ENCODE measurements around the gene LGMN.

The LGMN gene

DNA sequence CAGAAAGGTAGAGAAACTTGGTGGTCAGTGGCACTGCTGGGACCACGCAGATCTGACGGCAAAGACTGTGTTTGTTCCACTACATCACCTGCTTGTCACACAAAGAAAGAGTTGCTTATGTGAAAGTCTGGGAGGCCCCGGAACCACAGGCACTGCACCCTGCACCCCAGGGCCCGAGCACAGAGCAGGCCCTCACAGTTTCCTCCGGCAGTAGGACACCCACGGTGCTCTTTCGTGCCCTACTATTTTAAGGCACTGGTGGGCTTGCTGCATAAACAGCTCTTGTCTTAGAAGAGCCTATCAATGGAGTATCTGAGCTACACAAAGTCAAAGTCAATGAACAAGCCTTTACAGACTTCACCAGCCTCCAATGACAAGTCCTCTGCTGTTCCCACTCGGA is 8.0 kb downstream of the LGMN start:
- H3K9ac ChIP-seq (ENCODE audit: low read length in 2 of 2), result no peak overlapping the region
- no peak overlapping the region for H3K27ac ChIP-seq (ENCODE audit: low read length)
- peaks cover 2% of the 10 kb centered on the region for H3K4me1 ChIP-seq (ENCODE audit: control insufficient read depth, insufficient read depth, low read length)
- no peaks in the 10 kb centered on the region for H3K27me3 ChIP-seq (ENCODE audit: control insufficient read depth in 1 of 2, insufficient read depth in 2 of 2, low read length in 2 of 2)
- no peak overlapping the region for H3K4me3 ChIP-seq (ENCODE audit: low read length in 2 of 2)
- no peaks in the 10 kb centered on the region for H3K9me3 ChIP-seq (ENCODE audit: control insufficient read depth in 2 of 2, low read length in 2 of 2)
- H3K36me3 ChIP-seq (ENCODE audit: control insufficient read depth in 2 of 2, insufficient read depth in 2 of 2, low read length in 2 of 2), result peaks cover 5 to 6% of the 10 kb centered on the region in 2 donors

DNA sequence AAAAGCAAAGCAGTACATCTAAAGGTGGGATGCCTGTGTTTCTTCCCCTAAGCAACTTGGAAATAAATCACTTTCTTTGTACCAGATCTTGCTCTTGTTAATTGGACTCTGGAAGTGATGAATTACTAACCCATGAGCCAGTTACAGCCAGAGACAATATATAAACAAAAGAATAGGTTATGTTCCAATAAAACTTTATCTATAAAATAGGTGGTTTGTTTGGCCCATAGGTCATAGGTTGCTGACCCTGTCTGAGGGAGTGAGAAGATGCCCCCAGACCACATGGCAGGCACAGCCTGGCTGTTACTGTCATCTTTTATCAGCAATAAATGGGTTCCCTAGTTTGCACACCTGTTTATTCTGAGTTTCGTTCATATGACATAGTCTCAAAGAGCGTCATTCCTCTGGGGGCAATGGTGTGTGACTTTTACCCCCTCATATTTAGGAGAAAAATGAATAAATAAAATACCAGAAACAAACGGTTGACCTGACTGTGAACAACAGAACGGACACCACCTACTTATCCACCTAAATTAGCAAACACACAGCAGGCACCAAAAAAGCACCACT is 10.7 kb downstream of the LGMN start:
- Histone ChIP-seq H3K27ac (ENCODE audit: low read length) (no peak overlapping the region), H3K36me3 (ENCODE audit: control insufficient read depth in 2 of 2, insufficient read depth in 2 of 2, low read length in 2 of 2) (peaks cover 5 to 6% of the 10 kb centered on the region in 2 donors), H3K27me3 (ENCODE audit: control insufficient read depth in 1 of 2, insufficient read depth in 2 of 2, low read length in 2 of 2) (no peaks in the 10 kb centered on the region), H3K9me3 (ENCODE audit: control insufficient read depth in 2 of 2, low read length in 2 of 2) (no peaks in the 10 kb centered on the region), H3K4me1 (ENCODE audit: control insufficient read depth, insufficient read depth, low read length) (peaks cover 2% of the 10 kb centered on the region), H3K4me3 (ENCODE audit: low read length in 2 of 2) (no peak overlapping the region), H3K9ac (ENCODE audit: low read length in 2 of 2) (no peak overlapping the region)

DNA sequence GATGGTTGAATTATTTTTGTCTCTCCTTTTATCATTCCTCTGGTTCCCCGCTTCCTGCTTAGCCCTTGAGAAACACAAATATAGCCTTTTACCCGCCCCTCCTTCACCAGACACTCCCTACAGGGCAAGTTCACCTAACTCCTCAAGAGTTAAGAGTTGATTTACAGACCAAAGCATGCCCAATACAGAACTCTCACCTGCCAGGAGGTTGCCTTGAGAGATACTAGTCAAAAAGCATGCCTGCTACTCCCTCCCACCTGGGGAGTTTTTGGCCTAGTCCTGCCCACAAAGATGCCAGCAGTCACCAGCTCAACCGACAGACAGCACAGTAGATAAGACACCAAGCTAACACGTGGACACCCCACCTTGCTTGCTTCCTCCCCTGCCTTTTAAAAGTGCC is 11.2 kb downstream of the LGMN start:
- Histone ChIP-seq H3K9ac (ENCODE audit: low read length in 2 of 2) (no peak overlapping the region), H3K4me1 (ENCODE audit: control insufficient read depth, insufficient read depth, low read length) (peaks cover 2% of the 10 kb centered on the region)

DNA sequence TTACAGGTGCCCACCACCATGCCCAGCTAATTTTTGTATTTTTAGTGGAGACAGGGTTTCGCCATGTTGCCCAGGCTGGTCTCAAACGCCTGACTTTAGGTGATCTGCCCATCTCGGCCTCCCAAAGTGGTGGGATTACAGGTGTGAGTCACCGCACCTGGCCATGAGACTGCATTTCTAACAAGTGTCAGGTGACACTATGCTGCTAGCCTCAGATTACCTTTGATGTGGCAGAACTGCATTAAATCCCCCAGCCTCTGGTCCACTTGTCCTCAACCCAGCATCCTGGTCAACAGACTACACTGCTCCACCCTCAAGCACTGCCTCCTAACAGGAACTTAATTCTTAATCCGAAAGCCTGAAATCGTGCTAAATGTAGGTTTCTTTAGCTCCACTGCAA is 13.1 kb downstream of the LGMN start:
- Histone ChIP-seq H3K9ac (ENCODE audit: low read length in 2 of 2) (no peak overlapping the region), H3K36me3 (ENCODE audit: control insufficient read depth in 2 of 2, insufficient read depth in 2 of 2, low read length in 2 of 2) (peaks cover 14 to 15% of the 10 kb centered on the region in 2 donors), H3K9me3 (ENCODE audit: control insufficient read depth in 2 of 2, low read length in 2 of 2) (no peaks in the 10 kb centered on the region), H3K4me1 (ENCODE audit: control insufficient read depth, insufficient read depth, low read length) (peaks cover 2% of the 10 kb centered on the region), H3K27ac (ENCODE audit: low read length) (no peak overlapping the region), H3K27me3 (ENCODE audit: control insufficient read depth in 1 of 2, insufficient read depth in 2 of 2, low read length in 2 of 2) (no peaks in the 10 kb centered on the region), H3K4me3 (ENCODE audit: low read length in 2 of 2) (no peak overlapping the region)

More for the DNA sequence above, 11.2 kb downstream of the LGMN start:
- Histone ChIP-seq H3K27ac (ENCODE audit: low read length) (no peak overlapping the region), H3K9me3 (ENCODE audit: control insufficient read depth in 2 of 2, low read length in 2 of 2) (no peaks in the 10 kb centered on the region), H3K4me3 (ENCODE audit: low read length in 2 of 2) (no peak overlapping the region), H3K27me3 (ENCODE audit: control insufficient read depth in 1 of 2, insufficient read depth in 2 of 2, low read length in 2 of 2) (no peaks in the 10 kb centered on the region), H3K36me3 (ENCODE audit: control insufficient read depth in 2 of 2, insufficient read depth in 2 of 2, low read length in 2 of 2) (peaks cover 6% of the 10 kb centered on the region in 2 donors)

DNA sequence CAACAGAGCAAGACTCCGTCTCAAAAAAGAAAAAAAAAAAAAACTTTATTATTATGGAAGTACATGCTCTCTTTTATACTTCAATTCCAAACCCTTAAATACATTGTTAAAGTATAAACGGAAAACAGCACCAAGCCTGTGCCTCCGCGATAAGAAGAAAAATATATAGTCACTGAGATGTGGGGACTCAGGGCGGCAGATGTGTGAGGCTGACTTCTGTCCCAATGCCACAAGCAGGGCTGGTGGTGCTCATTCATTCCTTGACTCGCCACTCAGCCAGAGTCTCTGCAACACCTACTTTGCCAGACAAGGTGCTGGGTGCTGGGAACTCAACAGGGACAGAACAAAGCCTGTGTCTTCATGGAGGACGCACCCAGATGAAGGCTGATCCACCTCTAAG is 13.8 kb downstream of the LGMN start:
- no peak overlapping the region for H3K9ac ChIP-seq (ENCODE audit: low read length in 2 of 2)
- H3K36me3 ChIP-seq (ENCODE audit: control insufficient read depth in 2 of 2, insufficient read depth in 2 of 2, low read length in 2 of 2), result peaks cover 13% of the 10 kb centered on the region in 2 donors
- H3K4me3 ChIP-seq (ENCODE audit: low read length in 2 of 2), result no peak overlapping the region
- H3K4me1 ChIP-seq (ENCODE audit: control insufficient read depth, insufficient read depth, low read length), result peaks cover 2% of the 10 kb centered on the region
- no peak overlapping the region for H3K27ac ChIP-seq (ENCODE audit: low read length)
- no peaks in the 10 kb centered on the region for H3K9me3 ChIP-seq (ENCODE audit: control insufficient read depth in 2 of 2, low read length in 2 of 2)
- H3K27me3 ChIP-seq (ENCODE audit: control insufficient read depth in 1 of 2, insufficient read depth in 2 of 2, low read length in 2 of 2), result no peaks in the 10 kb centered on the region

DNA sequence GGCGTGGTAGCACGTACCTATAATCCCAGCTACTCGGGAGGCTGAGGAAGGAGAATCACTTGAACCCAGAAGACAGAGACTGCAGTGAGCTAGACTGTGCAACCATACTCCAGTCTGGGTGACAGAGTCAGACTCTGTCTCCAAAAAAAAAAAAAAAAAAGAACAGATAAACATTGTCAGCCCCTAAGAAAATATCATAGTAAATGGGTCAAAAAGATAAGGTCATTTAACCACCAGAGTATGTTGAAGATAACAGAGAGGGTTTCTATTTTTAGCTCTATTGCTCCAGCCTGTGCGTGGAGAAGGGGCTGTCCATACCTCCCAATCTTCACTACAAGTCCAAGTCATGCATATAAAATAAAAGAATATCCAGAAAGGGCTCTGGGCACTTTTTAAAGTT is 15.4 kb downstream of the LGMN start:
- Histone ChIP-seq H3K36me3 (ENCODE audit: control insufficient read depth in 2 of 2, insufficient read depth in 2 of 2, low read length in 2 of 2) (peaks cover 11 to 13% of the 10 kb centered on the region in 2 donors), H3K4me1 (ENCODE audit: control insufficient read depth, insufficient read depth, low read length) (peaks cover 7% of the 10 kb centered on the region), H3K9me3 (ENCODE audit: control insufficient read depth in 2 of 2, low read length in 2 of 2) (no peaks in the 10 kb centered on the region), H3K27ac (ENCODE audit: low read length) (no peak overlapping the region), H3K9ac (ENCODE audit: low read length in 2 of 2) (no peak overlapping the region), H3K4me3 (ENCODE audit: low read length in 2 of 2) (no peak overlapping the region), H3K27me3 (ENCODE audit: control insufficient read depth in 1 of 2, insufficient read depth in 2 of 2, low read length in 2 of 2) (no peaks in the 10 kb centered on the region)

DNA sequence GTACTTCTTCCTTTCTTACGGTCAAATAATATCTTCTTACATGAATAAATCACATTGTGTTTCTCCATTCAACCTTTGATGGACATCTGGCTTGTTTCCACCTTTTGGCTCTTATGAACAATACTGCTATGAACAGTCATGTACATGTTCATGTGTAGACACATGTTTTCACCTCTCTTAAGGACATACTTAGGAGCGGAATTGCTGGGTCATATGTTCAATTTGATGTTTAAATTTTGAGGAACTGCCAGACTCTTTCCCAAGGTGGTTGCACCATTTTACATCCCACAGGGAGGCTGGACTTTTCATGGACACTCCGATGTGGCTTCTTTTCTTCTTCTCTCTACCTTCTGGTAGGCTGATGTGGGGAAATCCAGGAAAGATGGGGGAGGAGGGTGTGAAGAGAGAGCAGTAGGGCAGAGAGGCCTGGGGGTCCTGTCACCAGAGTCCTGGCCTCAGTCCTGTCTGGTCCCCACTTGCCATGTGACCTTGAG is 16.8 kb downstream of the LGMN start:
- Histone ChIP-seq H3K4me3 (ENCODE audit: low read length in 2 of 2) (no peak overlapping the region), H3K4me1 (ENCODE audit: control insufficient read depth, insufficient read depth, low read length) (peaks cover 5% of the 10 kb centered on the region), H3K27ac (ENCODE audit: low read length) (no peak overlapping the region), H3K36me3 (ENCODE audit: control insufficient read depth in 2 of 2, insufficient read depth in 2 of 2, low read length in 2 of 2) (peaks cover 11 to 13% of the 10 kb centered on the region in 2 donors), H3K9ac (ENCODE audit: low read length in 2 of 2) (no peak overlapping the region), H3K27me3 (ENCODE audit: control insufficient read depth in 1 of 2, insufficient read depth in 2 of 2, low read length in 2 of 2) (no peaks in the 10 kb centered on the region), H3K9me3 (ENCODE audit: control insufficient read depth in 2 of 2, low read length in 2 of 2) (no peaks in the 10 kb centered on the region)

DNA sequence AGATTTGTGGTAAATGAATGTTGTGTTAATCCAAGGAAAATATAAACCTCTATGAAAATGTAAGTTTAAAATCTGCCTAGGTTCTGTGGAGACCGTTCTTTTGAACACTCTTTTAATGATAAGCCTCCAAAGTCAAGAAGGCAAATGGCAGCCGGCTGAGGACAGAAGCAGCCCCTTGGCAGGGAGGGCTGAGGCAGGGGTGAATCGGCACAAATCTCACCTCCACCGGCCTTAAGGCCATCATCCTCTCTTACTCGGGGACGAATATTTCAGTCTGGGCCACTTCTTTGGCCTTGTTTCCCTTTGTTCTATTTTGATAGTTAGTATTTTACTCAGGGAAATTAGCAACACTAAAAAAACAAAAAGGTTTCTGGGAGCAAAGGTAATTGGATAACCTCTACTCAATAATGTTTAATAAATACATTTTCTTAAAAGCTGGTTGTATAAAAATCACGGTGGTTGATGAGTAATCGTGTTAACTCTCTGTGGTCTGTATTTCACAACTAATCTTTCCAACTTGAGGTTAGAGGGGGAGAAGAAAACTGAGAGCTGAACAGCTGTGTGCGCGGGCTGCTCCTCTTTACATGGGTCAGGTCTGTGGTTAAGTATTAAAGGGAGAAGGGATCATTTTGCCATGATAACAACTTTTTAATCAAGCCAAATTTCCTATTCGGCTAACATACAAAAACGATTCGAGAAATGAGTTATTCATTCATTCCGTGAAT is 18.6 kb downstream of the LGMN start:
- H3K4me1 ChIP-seq (ENCODE audit: control insufficient read depth, insufficient read depth, low read length), result peaks cover 8% of the 10 kb centered on the region
- no peaks in the 10 kb centered on the region for H3K9me3 ChIP-seq (ENCODE audit: control insufficient read depth in 2 of 2, low read length in 2 of 2)
- H3K36me3 ChIP-seq (ENCODE audit: control insufficient read depth in 2 of 2, insufficient read depth in 2 of 2, low read length in 2 of 2), result peaks cover 11 to 13% of the 10 kb centered on the region in 2 donors
- no peaks in the 10 kb centered on the region for H3K27me3 ChIP-seq (ENCODE audit: control insufficient read depth in 1 of 2, insufficient read depth in 2 of 2, low read length in 2 of 2)
- no peak overlapping the region for H3K27ac ChIP-seq (ENCODE audit: low read length)
- H3K9ac ChIP-seq (ENCODE audit: low read length in 2 of 2), result no peak overlapping the region
- H3K4me3 ChIP-seq (ENCODE audit: low read length in 2 of 2), result no peak overlapping the region

DNA sequence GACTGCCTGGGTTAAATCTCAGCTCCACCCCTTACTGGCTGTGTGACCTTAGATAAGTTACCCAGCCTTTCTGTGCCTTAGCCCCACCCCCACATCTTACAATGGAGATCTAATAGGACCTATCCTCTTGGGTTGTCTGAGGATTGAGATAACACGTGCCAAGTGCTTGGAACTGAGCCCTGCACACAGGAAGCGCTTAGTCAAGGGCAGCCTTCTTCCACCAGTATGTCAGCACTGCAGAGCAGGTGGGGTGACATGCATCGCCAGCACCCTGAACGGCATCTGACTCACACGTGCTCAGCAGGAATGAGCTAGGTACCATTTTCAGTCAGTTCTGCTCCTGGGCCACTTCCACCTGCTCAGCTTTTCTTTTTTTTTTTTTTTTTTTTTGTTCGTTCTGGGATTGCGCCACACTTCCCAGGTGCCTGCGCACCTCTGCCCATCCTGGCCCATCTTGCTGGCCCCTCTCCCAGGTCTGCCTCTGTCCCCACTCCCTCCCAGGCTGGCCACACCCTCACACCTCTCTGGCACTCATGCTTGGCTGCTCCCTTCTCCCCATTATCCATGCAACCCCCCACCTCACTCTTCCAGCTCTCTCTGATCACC is 19.6 kb downstream of the LGMN start:
- Histone ChIP-seq H3K4me3 (ENCODE audit: low read length in 2 of 2) (no peak overlapping the region), H3K4me1 (ENCODE audit: control insufficient read depth, insufficient read depth, low read length) (peaks cover 10% of the 10 kb centered on the region), H3K36me3 (ENCODE audit: control insufficient read depth in 2 of 2, insufficient read depth in 2 of 2, low read length in 2 of 2) (peaks cover 12 to 13% of the 10 kb centered on the region in 2 donors), H3K27ac (ENCODE audit: low read length) (no peak overlapping the region), H3K9ac (ENCODE audit: low read length in 2 of 2) (no peak overlapping the region), H3K9me3 (ENCODE audit: control insufficient read depth in 2 of 2, low read length in 2 of 2) (no peaks in the 10 kb centered on the region), H3K27me3 (ENCODE audit: control insufficient read depth in 1 of 2, insufficient read depth in 2 of 2, low read length in 2 of 2) (no peaks in the 10 kb centered on the region)

DNA sequence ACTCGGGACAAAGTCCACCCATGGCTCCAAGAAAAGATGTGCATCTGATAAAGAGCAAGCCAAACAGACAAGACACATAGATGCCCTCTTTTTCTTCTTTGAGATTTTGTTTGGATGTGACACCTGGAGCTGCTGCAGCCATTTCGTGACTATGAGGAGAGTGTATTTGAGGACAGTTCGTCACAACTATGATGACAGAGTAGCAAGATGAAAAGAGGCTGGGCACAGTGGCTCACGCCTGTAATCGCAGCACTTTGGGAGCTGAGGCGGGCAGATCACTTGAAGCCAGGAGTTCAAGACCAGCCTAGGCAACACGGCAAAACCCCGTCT is 21.5 kb downstream of the LGMN start:
- H3K4me1 ChIP-seq (ENCODE audit: control insufficient read depth, insufficient read depth, low read length), result peaks cover 10% of the 10 kb centered on the region
- H3K27me3 ChIP-seq (ENCODE audit: control insufficient read depth in 1 of 2, insufficient read depth in 2 of 2, low read length in 2 of 2), result no peaks in the 10 kb centered on the region
- H3K9ac ChIP-seq (ENCODE audit: low read length in 2 of 2), result no peak overlapping the region
- H3K27ac ChIP-seq (ENCODE audit: low read length), result no peak overlapping the region
- H3K36me3 ChIP-seq (ENCODE audit: control insufficient read depth in 2 of 2, insufficient read depth in 2 of 2, low read length in 2 of 2), result peaks cover 9 to 10% of the 10 kb centered on the region in 2 donors
- no peaks in the 10 kb centered on the region for H3K9me3 ChIP-seq (ENCODE audit: control insufficient read depth in 2 of 2, low read length in 2 of 2)
- H3K4me3 ChIP-seq (ENCODE audit: low read length in 2 of 2), result no peak overlapping the region
